Neural cell (in vitro differentiated cells): Measurements from ENCODE around the gene LHPP. TPM values are rescaled to one million over a fixed set of nuclear protein-coding genes. Genes with fewer than 3 reads are reported as not detected.

Source experiments
- H2AFZ ChIP-seq: fragments of 200-600, 300-800 bp; sonication (generic), shearing (Covaris generic); 2 replicates; pipeline ENCODE4 v1.6.0; 2014; ENCODE audit warnings: low read depth, mild to moderate bottlenecking, antibody characterized with exemption, low read length, moderate library complexity
- H3F3A ChIP-seq: fragments of 200-600 bp; shearing (Covaris generic); 2 replicates; pipeline ENCODE4 v1.6.1; 2016; ENCODE audit warnings: mild to moderate bottlenecking, moderate library complexity, mixed read lengths, antibody characterized with exemption, low read length; ENCODE audit not compliant: insufficient read depth, poor library complexity, severe bottlenecking
- H3K27ac ChIP-seq: fragments of 200-600, 300-800 bp; sonication (generic), shearing (Covaris generic); 2 replicates; pipeline ENCODE4 v1.5.1; 2014; ENCODE audit warnings: mild to moderate bottlenecking, low read length, moderate library complexity
- H3K27me3 ChIP-seq: fragments of 300-800, 200-600 bp; sonication (generic), shearing (Covaris generic); 2 replicates; pipeline ENCODE4 v1.6.0; 2014; ENCODE audit warnings: mild to moderate bottlenecking, low read depth, low read length, moderate library complexity; ENCODE audit not compliant: insufficient read depth
- H3K36me3 ChIP-seq: fragments of 300-800, 200-600 bp; sonication (generic), shearing (Covaris generic); 2 replicates; pipeline ENCODE4 v1.5.1; 2014; ENCODE audit warnings: mild to moderate bottlenecking, antibody characterized with exemption, low read length, moderate library complexity; ENCODE audit not compliant: insufficient read depth
- H3K4me2 ChIP-seq: fragments of 300-800, 200-600 bp; sonication (generic), shearing (Covaris generic); 2 replicates; pipeline ENCODE4 v1.6.0; 2014; ENCODE audit warnings: mild to moderate bottlenecking, low read length
- H3K4me3 ChIP-seq: fragments of 300-800, 200-600 bp; sonication (generic), shearing (Covaris generic); 2 replicates; pipeline ENCODE4 v1.5.1; 2014; ENCODE audit warnings: mild to moderate bottlenecking, low read length, moderate library complexity
- H3K79me2 ChIP-seq: fragments of 200-600 bp; shearing (Covaris generic); replicated peaks from 2 replicates; pipeline ENCODE4 v1.6.0; 2014; ENCODE audit warnings: mild to moderate bottlenecking, low read length, moderate library complexity; ENCODE audit not compliant: insufficient read depth
- H3K9ac ChIP-seq: fragments of 300-800, 200-600 bp; sonication (generic), shearing (Covaris generic); 2 replicates; pipeline ENCODE4 v1.6.1; 2016; ENCODE audit warnings: mild to moderate bottlenecking, low read length, mixed read lengths
- H3K9me2 ChIP-seq: fragments of 200-600 bp; shearing (Covaris generic); 2 replicates; pipeline ENCODE4 v1.6.1; 2016; ENCODE audit warnings: mild to moderate bottlenecking, low read length, mixed read lengths; ENCODE audit not compliant: insufficient read depth
- H3K9me3 ChIP-seq: fragments of 200-600, 300-800 bp; sonication (generic), shearing (Covaris generic); 2 replicates; pipeline ENCODE4 v1.6.1; 2016; ENCODE audit warnings: mild to moderate bottlenecking, mixed run types, low read length, moderate library complexity, mixed read lengths
- H4K20me1 ChIP-seq: fragments of 200-600 bp; shearing (Covaris generic); 2 replicates; pipeline ENCODE4 v1.6.1; 2016; ENCODE audit warnings: mild to moderate bottlenecking, mixed run types; ENCODE audit not compliant: insufficient read depth
- EP300 ChIP-seq: fragments of 450-650 bp; conservative IDR thresholded peaks from 2 replicates; pipeline ENCODE4 v1.6.1; 2014; ENCODE audit warnings: antibody characterized with exemption, mild to moderate bottlenecking, moderate library complexity; ENCODE audit not compliant: poor library complexity, severe bottlenecking
- EZH2 ChIP-seq: fragments of 200-600, 300-800 bp; shearing (Covaris generic), sonication (generic); IDR thresholded peaks from 2 replicates; pipeline ENCODE4 v1.6.1; 2014; ENCODE audit warnings: antibody characterized with exemption, low read length, borderline replicate concordance, mild to moderate bottlenecking; ENCODE audit not compliant: insufficient read depth, poor library complexity, severe bottlenecking
- MXI1 ChIP-seq: fragments of 450-650 bp; conservative IDR thresholded peaks from 2 replicates; pipeline ENCODE4 v1.6.1; 2014; ENCODE audit warnings: antibody characterized with exemption, mild to moderate bottlenecking; ENCODE audit not compliant: poor library complexity, severe bottlenecking
- POLR2AphosphoS5 ChIP-seq: IDR thresholded peaks from 2 replicates; pipeline ENCODE4 v1.6.1; 2012
- RAD21 ChIP-seq: fragments of 450-650 bp; conservative IDR thresholded peaks from 2 replicates; pipeline ENCODE4 v1.6.1; 2014; ENCODE audit warnings: antibody characterized with exemption, mild to moderate bottlenecking, moderate library complexity
- SMC3 ChIP-seq: fragments of 450-650 bp; conservative IDR thresholded peaks from 2 replicates; pipeline ENCODE4 v1.6.1; 2014; ENCODE audit warnings: antibody characterized with exemption, mild to moderate bottlenecking, moderate library complexity; ENCODE audit not compliant: poor library complexity
- TAF1 ChIP-seq: IDR thresholded peaks from 2 replicates; pipeline ENCODE4 v1.6.1; 2012; ENCODE audit warnings: low read depth
- polyA plus RNA-seq: library from polyadenylated mRNA; depleted of rRNA; stranded (reverse); fragments of >200 nt; gene quantifications from 2 replicates; pipeline ENCODE4 v1.2.3, GENCODE V29; 2014
- TF ChIP-seq, protein P1 (sequence below): fragments of 450-650 bp; IDR thresholded peaks from 2 replicates; pipeline ENCODE4 v1.5.1; 2014; ENCODE audit warnings: antibody characterized with exemption, mild to moderate bottlenecking, moderate library complexity; ENCODE audit not compliant: poor library complexity, severe bottlenecking

The LHPP gene
- polyA plus RNA-seq, 1 donor from 2014 or later = 16.0 TPM

DNA sequence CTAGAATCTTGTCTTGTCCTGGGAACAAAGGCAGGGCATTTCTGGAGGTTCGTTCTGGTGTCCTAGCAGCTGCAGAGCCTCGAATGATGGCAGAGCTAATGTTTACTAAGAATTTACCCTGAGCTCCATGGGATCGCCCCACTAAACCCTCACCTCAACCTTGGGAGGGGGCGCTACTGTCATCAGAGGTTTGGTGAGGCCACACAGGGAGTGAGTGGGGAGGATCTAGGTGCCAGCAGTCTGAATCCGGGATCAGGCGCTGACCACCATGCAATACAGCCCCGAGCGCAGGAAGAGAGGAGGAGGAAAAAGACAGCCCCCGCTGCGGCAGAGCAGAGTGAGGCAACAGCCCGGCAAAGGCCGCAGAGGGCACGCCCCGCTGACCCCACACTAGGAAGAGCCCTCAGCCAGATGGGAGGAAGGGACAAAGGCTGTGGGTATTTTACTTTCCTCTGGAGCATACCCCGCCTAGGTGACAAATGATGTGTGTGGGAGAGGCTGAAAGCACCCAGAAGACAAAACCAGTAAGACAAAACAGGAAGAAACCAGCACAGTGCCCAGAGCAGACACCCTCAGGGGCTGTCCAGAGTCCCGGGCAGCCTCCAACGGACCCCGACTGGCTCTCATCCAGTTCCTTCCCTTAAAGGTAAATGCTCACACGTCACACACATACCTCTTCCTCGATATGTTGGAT lies 179.1 kb downstream of the LHPP start:
- H3K9me3 ChIP-seq = no peaks in the 10 kb centered on the region
- H3K9me2 ChIP-seq = no peaks in the 10 kb centered on the region
- no peak overlapping the region for H3K4me2 ChIP-seq
- no peak overlapping the region for H2AFZ ChIP-seq
- no peak overlapping the region for H3K4me3 ChIP-seq
- no peaks in the 10 kb centered on the region for H4K20me1 ChIP-seq
- H3K27ac ChIP-seq = no peak overlapping the region
- H3K27me3 ChIP-seq = no peaks in the 10 kb centered on the region
- H3K36me3 ChIP-seq = no peaks in the 10 kb centered on the region
- H3F3A ChIP-seq = no peaks in the 10 kb centered on the region
- H3K79me2 ChIP-seq = no peaks in the 10 kb centered on the region
- TF ChIP-seq EP300 = no peak
- H3K9ac ChIP-seq = no peak overlapping the region

DNA sequence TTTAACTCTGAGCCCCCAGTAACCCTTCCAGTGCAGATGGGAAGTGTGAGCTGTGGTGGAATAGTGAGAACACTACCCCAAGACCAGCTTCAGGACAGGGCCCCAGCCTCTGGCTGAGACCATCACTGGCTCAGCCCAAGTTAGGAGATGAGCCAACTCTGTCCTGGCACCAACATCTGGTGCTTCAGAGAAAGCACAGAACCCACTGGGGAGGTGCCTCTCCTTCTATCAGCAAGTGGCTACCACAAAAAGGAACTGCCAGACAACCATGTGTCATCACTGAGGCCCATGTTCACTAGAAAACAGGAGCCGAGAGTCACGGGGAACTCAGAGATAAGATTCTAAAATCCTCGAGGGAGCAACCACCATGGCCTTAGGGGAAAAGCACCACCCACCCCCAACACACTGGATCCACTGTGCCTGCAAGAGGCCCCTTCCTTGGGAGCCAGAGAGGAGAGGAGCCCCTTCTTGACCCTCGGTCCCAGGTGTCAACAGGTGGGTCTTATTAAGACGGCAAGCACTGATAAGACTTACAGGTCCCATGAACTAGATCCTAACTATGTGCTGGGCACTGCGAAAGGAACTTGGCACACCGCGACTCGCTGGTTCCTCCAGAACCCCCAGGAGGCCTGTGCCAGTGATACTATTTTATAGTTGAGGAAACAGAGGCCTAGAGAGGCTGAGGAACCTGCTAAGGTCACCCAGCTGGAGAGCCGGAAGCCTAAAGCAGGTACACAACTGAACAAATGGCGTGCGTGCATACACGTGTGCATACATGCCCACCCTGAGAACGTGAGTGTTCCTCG lies 179.9 kb downstream of the LHPP start:
- no peak overlapping the region for H2AFZ ChIP-seq

DNA sequence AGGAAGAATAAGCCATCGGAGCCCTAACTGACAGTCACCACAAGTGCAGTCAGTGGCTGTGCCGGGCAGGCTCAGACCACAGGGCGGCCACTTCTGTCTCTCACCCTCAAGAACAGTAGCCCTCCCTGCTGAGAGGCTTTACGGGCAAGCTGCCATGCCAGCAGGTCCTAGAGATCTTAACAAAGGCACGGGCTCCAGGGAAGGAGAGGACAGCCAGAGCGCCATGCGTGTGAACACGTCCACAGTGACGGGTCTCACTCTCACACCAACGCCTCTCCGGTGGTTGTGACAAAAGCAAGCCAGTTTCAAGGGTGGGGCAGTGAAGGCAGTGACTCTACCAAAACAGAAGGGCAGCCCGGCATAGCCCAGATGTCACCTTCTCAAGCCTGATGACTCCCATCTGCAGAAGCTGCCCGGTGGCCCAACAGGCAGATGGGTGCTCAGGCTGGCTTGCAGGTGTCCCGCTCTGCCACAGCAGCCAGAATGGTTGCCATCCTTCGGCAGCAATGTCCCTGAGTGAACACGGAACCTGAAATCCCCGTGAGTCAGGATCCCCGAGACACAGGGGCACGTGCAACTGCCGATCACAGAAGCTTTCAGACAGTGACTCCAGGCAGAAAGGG lies 180.6 kb downstream of the LHPP start:
- Histone ChIP-seq H3K79me2 (no peaks in the 10 kb centered on the region), H3K27me3 (no peaks in the 10 kb centered on the region), H3K4me2 (no peak overlapping the region), H3K36me3 (no peaks in the 10 kb centered on the region), H3K4me3 (peak overlapping the region; percentile 52), H3K27ac (peak overlapping the region; percentile 62), H2AFZ (no peak overlapping the region), H3K9me3 (no peaks in the 10 kb centered on the region), H3F3A (no peaks in the 10 kb centered on the region), H3K9ac (peak overlapping the region; percentile 49), H4K20me1 (no peaks in the 10 kb centered on the region), H3K9me2 (no peaks in the 10 kb centered on the region)
- TF ChIP-seq TAF1 (no peak), MXI1 (no peak), SMC3 (no peak)

More for the DNA sequence above, 179.9 kb downstream of the LHPP start:
- Histone ChIP-seq H3K9me3 (no peaks in the 10 kb centered on the region), H3K27ac (no peak overlapping the region), H3K79me2 (no peaks in the 10 kb centered on the region), H3K36me3 (no peaks in the 10 kb centered on the region), H4K20me1 (no peaks in the 10 kb centered on the region), H3K4me3 (no peak overlapping the region), H3K4me2 (no peak overlapping the region), H3F3A (no peaks in the 10 kb centered on the region), H3K9me2 (no peaks in the 10 kb centered on the region), H3K9ac (no peak overlapping the region), H3K27me3 (no peaks in the 10 kb centered on the region)
- TF ChIP-seq POLR2AphosphoS5 (no peak), MXI1 (no peak), TAF1 (no peak), RAD21 (no peak), EP300 (no peak), EZH2 (no peak)
- TF ChIP-seq, protein P1, sequence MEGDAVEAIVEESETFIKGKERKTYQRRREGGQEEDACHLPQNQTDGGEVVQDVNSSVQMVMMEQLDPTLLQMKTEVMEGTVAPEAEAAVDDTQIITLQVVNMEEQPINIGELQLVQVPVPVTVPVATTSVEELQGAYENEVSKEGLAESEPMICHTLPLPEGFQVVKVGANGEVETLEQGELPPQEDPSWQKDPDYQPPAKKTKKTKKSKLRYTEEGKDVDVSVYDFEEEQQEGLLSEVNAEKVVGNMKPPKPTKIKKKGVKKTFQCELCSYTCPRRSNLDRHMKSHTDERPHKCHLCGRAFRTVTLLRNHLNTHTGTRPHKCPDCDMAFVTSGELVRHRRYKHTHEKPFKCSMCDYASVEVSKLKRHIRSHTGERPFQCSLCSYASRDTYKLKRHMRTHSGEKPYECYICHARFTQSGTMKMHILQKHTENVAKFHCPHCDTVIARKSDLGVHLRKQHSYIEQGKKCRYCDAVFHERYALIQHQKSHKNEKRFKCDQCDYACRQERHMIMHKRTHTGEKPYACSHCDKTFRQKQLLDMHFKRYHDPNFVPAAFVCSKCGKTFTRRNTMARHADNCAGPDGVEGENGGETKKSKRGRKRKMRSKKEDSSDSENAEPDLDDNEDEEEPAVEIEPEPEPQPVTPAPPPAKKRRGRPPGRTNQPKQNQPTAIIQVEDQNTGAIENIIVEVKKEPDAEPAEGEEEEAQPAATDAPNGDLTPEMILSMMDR = no peak
